Thoracic aorta (tissue), 2 donors: Measurements from ENCODE around the gene HIVEP2. TPM values are rescaled to one million over a fixed set of nuclear protein-coding genes. Genes with fewer than 3 reads are reported as not detected.

Experiments used
- ATAC-seq: fragments of 150-250 bp; one replicate; pipeline ENCODE4 v1.8.0; 2017; ENCODE audit warnings: low read depth; ENCODE audit not compliant: insufficient number of reproducible peaks, low FRiP score
- DNase-seq: peaks from one replicate; pipeline ENCODE4 v3.0.0-alpha.2; 2020; ENCODE audit warnings: low spot score
- H3K27ac ChIP-seq, 2 donors: fragments of 200-600 bp; sonication (generic); 1 replicate in 1 of 2; 2 replicates in 1 of 2; pipeline ENCODE4 v1.5.1; 2016; ENCODE audit warnings: mild to moderate bottlenecking in 2 of 2, moderate library complexity in 2 of 2
- H3K27me3 ChIP-seq: fragments of 200-600 bp; sonication (generic); replicated peaks from 2 replicates; pipeline ENCODE4 v1.6.0; 2016; ENCODE audit warnings: mild to moderate bottlenecking; ENCODE audit not compliant: insufficient read depth
- H3K36me3 ChIP-seq: fragments of 200-600 bp; sonication (generic); one replicate; pipeline ENCODE4 v1.5.1; 2016
- H3K4me1 ChIP-seq, 2 donors: fragments of 200-600 bp; sonication (generic); 1 replicate in 1 of 2; 2 replicates in 1 of 2; pipeline versions ENCODE4 v1.5.1 to v1.6.0; 2016; ENCODE audit warnings: low read depth in 2 of 2, mild to moderate bottlenecking in 1 of 2; ENCODE audit not compliant: control insufficient read depth in 1 of 2
- H3K4me3 ChIP-seq: fragments of 200-600 bp; sonication (generic); 2 replicates; pipeline ENCODE4 v1.5.1; 2016; ENCODE audit warnings: mild to moderate bottlenecking
- H3K9me3 ChIP-seq: fragments of 200-600 bp; sonication (generic); 2 replicates; pipeline ENCODE4 v1.5.1; 2016
- CTCF ChIP-seq: fragments of 200-600 bp; sonication (generic); IDR thresholded peaks from one replicate; pipeline ENCODE4 v1.5.1; 2019; ENCODE audit warnings: antibody characterized with exemption
- total RNA-seq, 2 donors: library from RNA; depleted of rRNA; stranded (reverse); fragments of >200 nt; gene quantifications; one replicate each; pipeline versions ENCODE4 v1.1.0 to v1.2.3, GENCODE V29; 2016

Gene HIVEP2
- total RNA-seq, 2 donors from 2014 or later, result 32.9 to 51.7 TPM

- Histone ChIP-seq H3K9me3 (no peaks in the 10 kb centered on the region), H3K4me1 (peaks cover 15 to 43% of the 10 kb centered on the region in 2 donors), H3K27me3 (no peaks in the 10 kb centered on the region), H3K4me3 (no peak overlapping the region), H3K36me3 (no peaks in the 10 kb centered on the region), H3K27ac (no peak overlapping the region)
- DNase-seq, result no peak
- TF ChIP-seq CTCF, result no peak
- ATAC-seq, result no peak
These were observed 57.5 kb downstream of the HIVEP2 start for GRCh38 chr6:142887517-142887916.

DNA sequence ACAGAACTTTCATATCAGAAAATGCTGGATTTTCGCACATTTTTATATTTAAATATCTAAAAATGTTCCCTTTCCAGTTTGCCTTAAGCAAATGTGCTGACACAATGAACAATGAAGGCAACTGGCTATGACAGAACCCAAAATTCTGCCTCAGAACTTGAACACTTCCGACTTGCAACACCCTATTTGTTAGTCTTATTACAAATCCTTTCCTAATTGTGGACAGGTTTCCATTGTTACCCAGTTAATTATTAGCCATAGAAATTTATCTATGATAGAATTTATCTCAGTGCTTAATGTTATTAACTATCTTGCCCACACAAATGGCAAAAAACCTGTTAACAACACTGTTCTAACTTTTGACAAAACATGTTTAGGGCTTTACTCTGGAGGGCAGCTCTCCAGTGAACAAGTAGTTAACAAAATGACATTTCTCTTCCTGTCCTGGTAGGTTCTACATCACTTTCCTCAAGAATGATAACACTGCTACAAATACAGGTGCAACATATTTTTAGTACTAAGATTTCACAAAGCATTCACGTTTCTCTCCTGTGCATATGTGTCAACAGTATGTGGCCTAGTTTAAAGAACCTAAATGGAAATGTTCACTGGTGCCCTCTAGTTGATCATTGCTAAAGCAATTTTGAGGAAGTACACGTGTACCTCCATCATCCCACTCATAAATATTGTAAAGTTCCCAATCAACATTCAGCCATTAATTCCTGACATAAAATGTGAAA, 58.4 kb downstream of the HIVEP2 start:
- ATAC-seq, result no peak
- H3K4me1 ChIP-seq, result peaks cover 15 to 47% of the 10 kb centered on the region in 2 donors
- no peak for TF ChIP-seq CTCF

GRCh38 chr6:142885182-142885867, 59.7 kb downstream of the HIVEP2 start:
- H3K27me3 ChIP-seq, result no peaks in the 10 kb centered on the region
- peak overlapping the region; percentile 75 for H3K4me3 ChIP-seq
- H3K36me3 ChIP-seq, result no peaks in the 10 kb centered on the region
- no peak for TF ChIP-seq CTCF
- H3K27ac ChIP-seq, result peak overlapping the region; percentile 52 to 69
- H3K4me1 ChIP-seq, result peaks cover 15 to 49% of the 10 kb centered on the region in 2 donors
- no peaks in the 10 kb centered on the region for H3K9me3 ChIP-seq
- DNase-seq, result no peak
- ATAC-seq, result peak; percentile 97

More for the DNA sequence above, 58.4 kb downstream of the HIVEP2 start:
- no peaks in the 10 kb centered on the region for H3K27me3 ChIP-seq
- DNase-seq, result no peak
- no peaks in the 10 kb centered on the region for H3K9me3 ChIP-seq
- H3K4me3 ChIP-seq, result no peak overlapping the region
- no peak overlapping the region for H3K27ac ChIP-seq
- H3K36me3 ChIP-seq, result no peaks in the 10 kb centered on the region

- Histone ChIP-seq H3K4me3 (peak overlapping the region; percentile 75), H3K4me1 (peaks cover 15 to 49% of the 10 kb centered on the region in 2 donors), H3K27ac (peak overlapping the region in 1 of 2 donors; percentile 69), H3K36me3 (no peaks in the 10 kb centered on the region), H3K9me3 (no peaks in the 10 kb centered on the region), H3K27me3 (no peaks in the 10 kb centered on the region)
- TF ChIP-seq CTCF, result no peak
- ATAC-seq (no peak), DNase-seq (no peak)
These were observed 60.6 kb downstream of the HIVEP2 start for GRCh38 chr6:142884214-142885035.

DNA sequence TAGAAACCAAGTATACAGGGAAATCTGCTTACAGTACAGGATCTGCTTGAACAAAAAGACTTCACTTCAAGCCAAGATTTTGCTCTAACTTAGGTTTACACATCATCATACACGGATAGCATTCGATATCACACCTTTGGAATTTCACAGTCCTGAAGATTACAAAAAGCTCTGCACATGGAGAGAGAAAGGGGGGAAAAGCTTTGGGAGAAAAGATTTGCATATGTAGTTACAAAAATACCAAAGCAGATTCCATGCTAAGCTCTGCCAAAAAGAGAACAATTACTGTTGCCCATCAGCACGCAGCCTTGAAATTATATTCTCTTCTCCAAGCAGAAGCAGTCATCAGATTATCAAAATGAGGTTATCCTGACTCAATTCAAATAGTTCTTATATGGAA, 62.0 kb downstream of the HIVEP2 start:
- Histone ChIP-seq H3K9me3 (no peaks in the 10 kb centered on the region), H3K27ac (no peak overlapping the region), H3K4me3 (no peak overlapping the region), H3K36me3 (no peaks in the 10 kb centered on the region), H3K4me1 (peaks cover 15 to 56% of the 10 kb centered on the region in 2 donors), H3K27me3 (no peaks in the 10 kb centered on the region)
- DNase-seq (no peak), ATAC-seq (no peak)
- TF ChIP-seq CTCF, result no peak
